GM12878 (cell line): ENCODE results near the gene COG2. TPM values are rescaled to one million over a fixed set of nuclear protein-coding genes. Genes with fewer than 3 reads are reported as not detected.

Experiments
- ATAC-seq: fragments of 200-7000 bp; cut with Tn5 transposase; 3 replicates; pipeline ENCODE4 v1.9.1; 2020; ENCODE audit warnings: mild to moderate bottlenecking, moderate library complexity
- BruUV-seq: library from RNA; stranded (reverse); fragments of 400-500 nt; replicated peaks from 2 replicates; lab custom pipeline; 2021; lab: Mats Ljungman, UMichigan
- CTCF ChIA-PET: fragments of 300-600 bp; sonication (Branson Sonifier 250); formaldehyde crosslinking; extraction: SDS; loops from one replicate; lab custom pipeline; 2021; ENCODE audit warnings: inconsistent platforms; lab: Yijun Ruan, JAX
- POLR2A ChIA-PET: fragments of 350-600 bp; formaldehyde crosslinking; extraction: SDS; loops from one replicate; lab custom pipeline; 2021; ENCODE audit warnings: inconsistent platforms; lab: Charles Lee
- RAD21 ChIA-PET: fragments of 300-600 bp; sonication (Branson Sonifier 250); formaldehyde crosslinking; loops from one replicate; lab custom pipeline; 2023; ENCODE audit warnings: antibody characterized with exemption; ENCODE audit not compliant: unreplicated experiment; lab: Charles Lee
- SMC1A ChIA-PET: fragments of 300-600 bp; sonication (Branson Sonifier 250); formaldehyde crosslinking; loops from one replicate; lab custom pipeline; 2023; ENCODE audit not compliant: unreplicated experiment, uncharacterized antibody; lab: Charles Lee
- DNase-seq: peaks from one replicate; pipeline ENCODE4 v3.0.0-alpha.2; 2011; ENCODE audit warnings: low read depth, low spot score
- FAIRE-seq: peaks from 3 replicates; lab custom pipeline; 2011; peaks lifted over from hg19 to GRCh38; lab: Jason Lieb, UNC
- H2AFZ ChIP-seq: 2 replicates; pipeline ENCODE4 v1.6.0; 2011; ENCODE audit warnings: low read depth, low read length, control low read depth; ENCODE audit not compliant: control insufficient read depth
- H3K27ac ChIP-seq: 2 replicates; pipeline ENCODE4 v1.5.1; 2011; ENCODE audit warnings: control low read depth; ENCODE audit not compliant: control insufficient read depth, insufficient read depth
- H3K27me3 ChIP-seq, 2 experiments: replicated peaks in 1 of 2; 2 replicates each; pipeline versions ENCODE4 v1.6.0 to v1.6.1; 2011; ENCODE audit warnings: low read length in 1 of 2; ENCODE audit not compliant: control insufficient read depth in 2 of 2, insufficient read depth in 2 of 2
- H3K36me3 ChIP-seq, 2 experiments: 2 replicates each; pipeline ENCODE4 v1.5.1; 2011; ENCODE audit warnings: low read length in 1 of 2; ENCODE audit not compliant: control insufficient read depth in 2 of 2, insufficient read depth in 2 of 2
- H3K4me1 ChIP-seq: 2 replicates; pipeline ENCODE4 v1.6.1; 2011; ENCODE audit warnings: mild to moderate bottlenecking, low read length, moderate library complexity, mixed read lengths; ENCODE audit not compliant: control insufficient read depth, insufficient read depth
- H3K4me2 ChIP-seq: 2 replicates; pipeline ENCODE4 v1.6.0; 2011; ENCODE audit warnings: control low read depth; ENCODE audit not compliant: control insufficient read depth, insufficient read depth
- H3K4me3 ChIP-seq: fragments of 200-600 bp; sonication (generic); 2 replicates; pipeline ENCODE4 v1.5.1; 2016
- H3K79me2 ChIP-seq: 2 replicates; pipeline ENCODE4 v1.6.0; 2011; ENCODE audit warnings: low read length; ENCODE audit not compliant: control insufficient read depth, insufficient read depth
- H3K9ac ChIP-seq: 2 replicates; pipeline ENCODE4 v1.8.0; 2011; ENCODE audit warnings: low read length, control low read depth, mixed read lengths; ENCODE audit not compliant: control insufficient read depth, insufficient read depth
- H3K9me3 ChIP-seq: replicated peaks from 3 replicates; pipeline ENCODE4 v1.5.1; 2011; ENCODE audit warnings: mild to moderate bottlenecking, low read length; ENCODE audit not compliant: control insufficient read depth, insufficient read depth
- H4K20me1 ChIP-seq: 2 replicates; pipeline ENCODE4 v1.6.0; 2011; ENCODE audit not compliant: control insufficient read depth, insufficient read depth
- CHD2 ChIP-seq: IDR thresholded peaks from 2 replicates; pipeline ENCODE4 v1.6.1; 2011; ENCODE audit warnings: low read depth, low read length, improper control_type of control experiment, borderline replicate concordance
- FOXM1 ChIP-seq: IDR thresholded peaks from 2 replicates; pipeline ENCODE4 v1.6.1; 2012; ENCODE audit warnings: low read depth, mild to moderate bottlenecking, inconsistent platforms, low read length, moderate library complexity
- MEF2A ChIP-seq: IDR thresholded peaks from 2 replicates; pipeline ENCODE4 v1.6.1; 2011; ENCODE audit warnings: low read depth, mild to moderate bottlenecking, low read length, moderate library complexity; ENCODE audit not compliant: insufficient read depth
- MTA2 ChIP-seq: fragments of 450-650 bp; IDR thresholded peaks from 2 replicates; pipeline ENCODE4 v1.6.1; 2016; ENCODE audit warnings: low read depth, mild to moderate bottlenecking, moderate library complexity
- NFIC ChIP-seq: IDR thresholded peaks from 2 replicates; pipeline ENCODE4 v1.6.1; 2012; ENCODE audit warnings: low read depth, mild to moderate bottlenecking, inconsistent platforms, low read length, moderate library complexity
- PKNOX1 ChIP-seq: fragments of 450-650 bp; IDR thresholded peaks from 2 replicates; pipeline ENCODE4 v1.6.1; 2016; ENCODE audit warnings: mild to moderate bottlenecking
- RCOR1 ChIP-seq: conservative IDR thresholded peaks from 2 replicates; pipeline ENCODE4 v1.6.1; 2012; ENCODE audit warnings: low read depth, low read length, improper control_type of control experiment
- RELA ChIP-seq: fragments of 450-650 bp; IDR thresholded peaks from 2 replicates; pipeline ENCODE4 v1.8.0; 2014; ENCODE audit warnings: borderline replicate concordance; ENCODE audit not compliant: partially characterized antibody
- ZBTB11 ChIP-seq: fragments of 450-650 bp; formaldehyde crosslinking; IDR thresholded peaks from 2 replicates; pipeline ENCODE4 v1.5.0; 2022; ENCODE audit warnings: mild to moderate bottlenecking, missing genetic modification characterization
- WGBS: methylation state at CpG from one replicate; pipeline ENCODE4 v1.1.6; 2016; ENCODE audit warnings: low lambda C conversion rate; ENCODE audit not compliant: insufficient replicate concordance, insufficient coverage; ENCODE audit errors: missing lambda C conversion rate; 5-methylcytosine and 5-hydroxymethylcytosine counted together
- in situ Hi-C: fragments of 300-500 bp; cut with MboI; formaldehyde crosslinking; loops from 9 replicates; pipeline ENCODE4 v1.14.3; 2018; ENCODE audit warnings: mixed read lengths
- intact Hi-C: fragments of 100-400 bp; cut with micrococcal nuclease; formaldehyde crosslinking; loops from one replicate; pipeline ENCODE4 v1.14.2; 2022; ENCODE audit not compliant: unreplicated experiment
- polyA plus RNA-seq, 11 experiments: library from polyadenylated mRNA; depleted of rRNA in 4 of 11; unstranded in 6 of 11; stranded (reverse) in 5 of 11; fragments of >200 nt; fragmentation: Nextera tagmentation in 4 of 11; fragmentation: Illumina TruSeq in 1 of 11; extraction: Ambion mirVana in 4 of 11; extraction: Trizol in 1 of 11; gene quantifications; 1 replicate in 1 of 11; 2 replicates in 10 of 11; pipeline versions ENCODE4 v1.2.1 to v1.2.3, GENCODE V29; 2011 to 2016; ENCODE audit warnings: inconsistent platforms in 2 of 11, missing spikeins in 2 of 11, low read depth in 1 of 11
- total RNA-seq, 4 experiments: library from RNA; depleted of rRNA in 3 of 4; stranded (reverse); fragments of >200 nt in 3 of 4; fragmentation: Illumina TruSeq in 1 of 4; extraction: Trizol in 1 of 4; gene quantifications; 2 replicates each; pipeline versions ENCODE4 v1.2.1 to v1.2.3, GENCODE V29; 2013 to 2021
- TF ChIP-seq, protein P1 (sequence below): IDR thresholded peaks from 2 replicates; pipeline ENCODE4 v1.6.1; 2012; ENCODE audit warnings: low read depth, low read length, improper control_type of control experiment

Gene COG2
- total and polyA plus RNA-seq, 10 of the 15 experiments (the other 5 are each of a cell fraction or from before 2014, with no cell fraction given), result 15.0 to 31.5 (median 28.3) TPM

DNA sequence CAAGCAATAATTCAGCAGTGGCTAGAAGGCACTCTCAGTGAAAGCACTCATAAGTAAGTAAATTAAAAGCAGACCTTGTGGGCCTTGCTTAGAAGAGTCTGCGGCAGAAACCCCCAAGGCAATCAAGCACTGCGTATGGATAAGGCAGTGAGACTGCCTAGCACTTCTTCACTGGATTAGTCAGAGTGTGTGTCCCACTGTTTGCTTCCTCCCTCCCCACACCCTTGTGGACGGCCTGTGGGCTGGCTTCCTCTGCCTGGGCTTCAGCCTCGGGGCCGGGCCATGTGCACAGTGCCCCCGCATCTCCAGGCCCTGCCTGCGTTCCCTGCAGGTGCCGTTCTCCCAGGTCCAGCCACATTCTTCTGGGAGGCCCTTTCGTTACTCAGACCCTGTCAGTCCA is 47.8 kb downstream of the COG2 start (continued):
- TF ChIP-seq, protein P1, sequence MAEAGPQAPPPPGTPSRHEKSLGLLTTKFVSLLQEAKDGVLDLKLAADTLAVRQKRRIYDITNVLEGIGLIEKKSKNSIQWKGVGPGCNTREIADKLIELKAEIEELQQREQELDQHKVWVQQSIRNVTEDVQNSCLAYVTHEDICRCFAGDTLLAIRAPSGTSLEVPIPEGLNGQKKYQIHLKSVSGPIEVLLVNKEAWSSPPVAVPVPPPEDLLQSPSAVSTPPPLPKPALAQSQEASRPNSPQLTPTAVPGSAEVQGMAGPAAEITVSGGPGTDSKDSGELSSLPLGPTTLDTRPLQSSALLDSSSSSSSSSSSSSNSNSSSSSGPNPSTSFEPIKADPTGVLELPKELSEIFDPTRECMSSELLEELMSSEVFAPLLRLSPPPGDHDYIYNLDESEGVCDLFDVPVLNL, result no peak
- TF ChIP-seq RCOR1 (no peak), CHD2 (no peak)

GRCh38 chr1:230691615-230692014 is 49.3 kb downstream of the COG2 start:
- no peak for ATAC-seq
- H3K79me2 ChIP-seq, result no peaks in the 10 kb centered on the region
- no TSS peak for BruUV-seq
- ChIA-PET CTCF (no interaction called here), POLR2A (no interaction called here), SMC1A (no interaction called here), RAD21 (no interaction called here)
- H3K27me3 ChIP-seq, result no peaks in the 10 kb centered on the region
- no peaks in the 10 kb centered on the region for H3K9me3 ChIP-seq
- no peaks in the 10 kb centered on the region for H3K4me1 ChIP-seq
- DNase-seq, result no peak
- WGBS, result 93% methylated on average over 10 of the region's 10 CpGs
- no peak overlapping the region for H2AFZ ChIP-seq
- no peaks in the 10 kb centered on the region for H4K20me1 ChIP-seq
- no peak overlapping the region for H3K4me2 ChIP-seq
- TF ChIP-seq NFIC (no peak), RELA (no peak), PKNOX1 (no peak), FOXM1 (no peak), MEF2A (no peak), ZBTB11 (CRISPR knock-in tag) (no peak), MTA2 (no peak)
- peaks cover 11 to 22% of the 10 kb centered on the region in 2 experiments for H3K36me3 ChIP-seq
- no peak overlapping the region for H3K4me3 ChIP-seq
- H3K9ac ChIP-seq, result no peak overlapping the region
- FAIRE-seq, result no peak
- H3K27ac ChIP-seq, result no peak overlapping the region
- in situ Hi-C loops, result no loop called here
- intact Hi-C loops, result no loop called here
